ENCODE measurements around the gene CTSO. TPM values are rescaled to one million over a fixed set of nuclear protein-coding genes. Genes with fewer than 3 reads are reported as not detected.

Gene CTSO
- total RNA-seq, 1 experiment from 2014 or later: 0.81 TPM

DNA sequence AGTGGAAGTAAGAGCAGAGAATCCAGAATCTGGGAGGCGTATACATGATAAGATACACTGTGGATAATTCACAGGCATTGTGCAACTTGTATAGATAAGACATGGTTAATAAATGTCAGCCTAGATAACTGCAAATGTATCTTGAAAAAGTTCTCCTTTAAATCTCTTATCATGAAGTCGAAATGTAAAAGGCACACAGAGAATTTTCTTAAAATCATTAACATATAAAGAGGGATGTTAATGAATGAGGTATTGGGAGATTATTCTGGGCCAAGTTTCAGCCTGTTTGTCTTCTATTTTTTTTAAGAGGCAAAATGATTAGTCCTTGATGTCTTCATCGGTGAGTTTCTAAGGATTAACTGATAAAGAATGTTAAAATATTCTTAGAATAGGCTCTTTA lies 49.3 kb downstream of the CTSO start:
- Histone ChIP-seq H2BK20ac (ENCODE audit: low read depth, low read length, poor library complexity, severe bottlenecking) (no peak overlapping the region), H3K79me1 (ENCODE audit: insufficient read depth, low read depth, low read length, poor library complexity, severe bottlenecking) (no peaks in the 10 kb centered on the region), H3K27me3 (ENCODE audit: insufficient read depth, low read length) (no peaks in the 10 kb centered on the region), H3K4me1 (ENCODE audit: insufficient read depth, low read length) (peaks cover 4% of the 10 kb centered on the region; the same call in 1 of the 2 replicates), H3K14ac (ENCODE audit: insufficient read depth, low read length) (no peak overlapping the region), H2BK5ac (ENCODE audit: insufficient read length, low read length) (no peak overlapping the region), H2BK15ac (ENCODE audit: low read depth, low read length) (no peak overlapping the region), H3K4ac (ENCODE audit: low read depth, low read length) (no peak overlapping the region), H3K79me2 (ENCODE audit: insufficient read depth, low read length) (no peaks in the 10 kb centered on the region), H4K20me1 (ENCODE audit: control insufficient read depth, insufficient read depth, insufficient read length) (no peaks in the 10 kb centered on the region), H2AK5ac (ENCODE audit: insufficient read length, low read length) (no peak overlapping the region), H4K5ac (ENCODE audit: insufficient read length, low read depth, low read length) (no peak overlapping the region), H2BK12ac (ENCODE audit: insufficient read length, low read depth, low read length) (no peak overlapping the region), H3K56ac (ENCODE audit: insufficient read length, low read depth, low read length) (no peak overlapping the region), H3K18ac (ENCODE audit: insufficient read length, low read depth, low read length) (no peak overlapping the region), H3K4me2 (ENCODE audit: insufficient read depth, insufficient read length, low read length) (no peak overlapping the region), H3K9me3 (ENCODE audit: control insufficient read depth, low read depth, low read length) (no peaks in the 10 kb centered on the region), H3K9ac (ENCODE audit: extremely low read depth, insufficient read length, low read length) (no peak overlapping the region), H3K23ac (ENCODE audit: insufficient read length, low read depth, low read length) (no peak overlapping the region), H3K27ac (ENCODE audit: insufficient read length, low read depth, low read length) (no peak overlapping the region), H2BK120ac (ENCODE audit: low read depth, low read length, poor library complexity, severe bottlenecking) (no peak overlapping the region), H4K91ac (ENCODE audit: insufficient read length, low read depth, low read length) (no peak overlapping the region), H4K8ac (replicated peaks; ENCODE audit: insufficient read length, low read depth, low read length) (no peak overlapping the region), H3K23me2 (ENCODE audit: insufficient read length, low read depth, low read length, poor library complexity, severe bottlenecking) (no peaks in the 10 kb centered on the region), H3T11ph (ENCODE audit: low read length) (no peak overlapping the region), H2AFZ (ENCODE audit: low read length) (no peak overlapping the region)
- H3K9me3 Mint-ChIP-seq: no peaks in the 10 kb centered on the region
- H3K4me3 Mint-ChIP-seq: no peak overlapping the region
- H3K27me3 Mint-ChIP-seq (ENCODE audit: low read depth): no peaks in the 10 kb centered on the region
- TF ChIP-seq, protein P1, sequence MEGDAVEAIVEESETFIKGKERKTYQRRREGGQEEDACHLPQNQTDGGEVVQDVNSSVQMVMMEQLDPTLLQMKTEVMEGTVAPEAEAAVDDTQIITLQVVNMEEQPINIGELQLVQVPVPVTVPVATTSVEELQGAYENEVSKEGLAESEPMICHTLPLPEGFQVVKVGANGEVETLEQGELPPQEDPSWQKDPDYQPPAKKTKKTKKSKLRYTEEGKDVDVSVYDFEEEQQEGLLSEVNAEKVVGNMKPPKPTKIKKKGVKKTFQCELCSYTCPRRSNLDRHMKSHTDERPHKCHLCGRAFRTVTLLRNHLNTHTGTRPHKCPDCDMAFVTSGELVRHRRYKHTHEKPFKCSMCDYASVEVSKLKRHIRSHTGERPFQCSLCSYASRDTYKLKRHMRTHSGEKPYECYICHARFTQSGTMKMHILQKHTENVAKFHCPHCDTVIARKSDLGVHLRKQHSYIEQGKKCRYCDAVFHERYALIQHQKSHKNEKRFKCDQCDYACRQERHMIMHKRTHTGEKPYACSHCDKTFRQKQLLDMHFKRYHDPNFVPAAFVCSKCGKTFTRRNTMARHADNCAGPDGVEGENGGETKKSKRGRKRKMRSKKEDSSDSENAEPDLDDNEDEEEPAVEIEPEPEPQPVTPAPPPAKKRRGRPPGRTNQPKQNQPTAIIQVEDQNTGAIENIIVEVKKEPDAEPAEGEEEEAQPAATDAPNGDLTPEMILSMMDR (conservative IDR thresholded peaks at IDR 0.05): no peak
- DNase-seq: no peak
- peaks cover 16 to 17% of the 10 kb centered on the region in 2 experiments for H3K4me1 Mint-ChIP-seq
- H3K27ac Mint-ChIP-seq: no peak overlapping the region
- H3K36me3 Mint-ChIP-seq (ENCODE audit: insufficient read depth in 1 of 3, low read depth in 3 of 3): no peaks in the 10 kb centered on the region
- WGBS (ENCODE audit: extremely low coverage, insufficient read length, low lambda C conversion rate): no CpG with 5 or more reads among the region's 3 CpGs

Data from H9 (cell line).